Heart right ventricle (tissue), 16 donors: Measurements from ENCODE around the gene TEN1. TPM values are rescaled to one million over a fixed set of nuclear protein-coding genes. Genes with fewer than 3 reads are reported as not detected.

Source experiments
- ATAC-seq, 8 donors: fragments of 200-7000 bp; cut with Tn5 transposase; one replicate each; pipeline ENCODE4 v1.9.1; 2020; ENCODE audit warnings: mild to moderate bottlenecking in 8 of 8, moderate library complexity in 8 of 8, moderate number of reproducible peaks in 1 of 8
- DNase-seq, 2 donors: peaks; one replicate each; pipeline ENCODE4 v3.0.0-alpha.2; 2020
- H3K27ac ChIP-seq, 10 donors: fragments of 200-600 bp; sonication (generic) in 2 of 10; one replicate each; pipeline versions ENCODE4 v1.5.0 to v1.8.0; 2020 to 2022; ENCODE audit warnings: mild to moderate bottlenecking in 3 of 10
- H3K27me3 ChIP-seq, 7 donors: fragments of 200-600 bp; one replicate each; pipeline ENCODE4 v1.8.0; 2021 to 2022; ENCODE audit warnings: mild to moderate bottlenecking in 2 of 7
- H3K36me3 ChIP-seq, 9 donors: fragments of 200-600 bp; sonication (generic) in 1 of 9; one replicate each; pipeline versions ENCODE4 v1.5.0 to v1.8.0; 2020 to 2022; ENCODE audit warnings: mild to moderate bottlenecking in 2 of 9
- H3K4me1 ChIP-seq, 9 donors: fragments of 200-600 bp; sonication (generic) in 1 of 9; one replicate each; pipeline versions ENCODE4 v1.5.0 to v1.8.0; 2020 to 2022; ENCODE audit warnings: mild to moderate bottlenecking in 4 of 9
- H3K4me3 ChIP-seq, 10 donors: fragments of 200-600 bp; sonication (generic) in 2 of 10; one replicate each; pipeline versions ENCODE4 v1.5.0 to v1.8.0; 2020 to 2022; ENCODE audit warnings: mild to moderate bottlenecking in 7 of 10, moderate library complexity in 2 of 10
- H3K9me3 ChIP-seq, 11 donors: fragments of 200-600 bp in 10 of 11; sonication (generic) in 2 of 11; one replicate each; pipeline versions ENCODE4 v1.5.0 to v1.8.0; 2013 to 2022; ENCODE audit warnings: mild to moderate bottlenecking in 2 of 11, control low read depth in 1 of 11, moderate library complexity in 1 of 11
- WGBS, 2 donors: extraction: QIAGEN DNeasy Blood & Tissue Kit; methylation state at CpG; one replicate each; pipeline ENCODE4 v1.1.7; 2013; ENCODE audit warnings: inconsistent platforms in 1 of 2; 5-methylcytosine and 5-hydroxymethylcytosine counted together
- intact Hi-C, 10 donors: fragments of 100-400 bp; cut with DNase I; formaldehyde crosslinking; loops; one replicate each; pipeline versions ENCODE4 v1.11.1 to v1.14.2; 2022
- polyA plus RNA-seq, 2 donors: library from polyadenylated mRNA; stranded (reverse); fragments of 200-250 nt; gene quantifications; one replicate each; pipeline ENCODE4 v1.2.3, GENCODE V29; 2013
- total RNA-seq, 10 donors: library from RNA; stranded (reverse); fragmentation: NEBNext Ultra II Directional in 3 of 10; extraction: Animal tissue kit (Norgen Biotek cat#: 25700) in 3 of 10; gene quantifications; one replicate each; pipeline versions ENCODE4 v1.2.1 to v1.2.4, GENCODE V29; 2021 to 2023
- TF ChIP-seq, protein P1 (sequence below), 9 donors: fragments of 200-600 bp; sonication (generic) in 2 of 9; IDR thresholded peaks; one replicate each; pipeline versions ENCODE4 v1.5.0 to v1.8.0; 2021 to 2022; ENCODE audit warnings: antibody characterized with exemption in 9 of 9, mild to moderate bottlenecking in 5 of 9, moderate library complexity in 1 of 9
- donor health status: Arrhythmogenic right ventricular cardiomyopathy.
- donor health status: ischemic (EF 13 %, LVEDD 7.1; RV severe dilation, severe dysfunction).
- donor health status: healthy with polysubstance abuse.
- donor health status: DM: no; HTN: yes; CAD: no.
- donor health status: DM: no; HTN: no; CAD: no.
- donor health status: ischemic (EF 25% LVEDD 6.9; RV normal size, moderate dysfunction).
- donor health status: ischemic (EF 25% LVEDD 5.7; RV mildly dilated, moderate dysfunction).
- donor health status: healthy.
- donor health status: DM: yes; HTN: yes; CAD: no.
- donor health status: Ischemic cardiomyopathy.
- donor health status: ischemic (EF 35%, LVEDD 5.7; RV mildly dilated, moderate dysfunction).
- donor health status: nonischemic (EF 11% LVEDD 7.7; RV severe dilation, severe dysfunction).
- donor health status: DM: yes; HTN: yes; CAD: no.
- donor health status: PGD.
- donor health status: ischemic (EF 29% LVEDD 5.4; RV normal size, mild dysfunction).
- donor health status: nonischemic (EF 23%, LVEDD 6.1; RV moderate dilation, normal function).

Gene TEN1
- total and polyA plus RNA-seq, 12 donors = 4.4 to 20.1 (median 9.7) TPM

DNA sequence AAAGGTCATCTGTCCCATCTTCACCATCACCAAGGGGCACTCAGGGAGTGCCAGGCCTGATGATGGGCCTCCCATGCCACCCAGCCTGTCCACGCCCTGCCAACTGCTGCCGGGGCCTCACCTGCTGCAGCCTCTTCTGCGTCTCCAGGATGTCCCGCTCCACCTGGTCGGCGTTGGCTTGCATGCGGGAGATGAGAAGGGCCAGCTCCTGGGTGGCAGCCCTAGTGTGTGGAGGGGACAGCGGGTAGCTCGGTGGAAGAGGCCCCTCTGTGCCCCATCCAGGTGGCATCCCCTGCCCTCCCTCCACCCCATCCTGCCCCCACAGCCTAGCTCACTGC, 44.8 kb downstream of the TEN1 start:
- no peaks in the 10 kb centered on the region for H3K4me1 ChIP-seq
- WGBS, 2 donors = 92 to 97% methylated on average over 9 of the region's 9 CpGs
- intact Hi-C loops = no loop called here
- TF ChIP-seq, protein P1, sequence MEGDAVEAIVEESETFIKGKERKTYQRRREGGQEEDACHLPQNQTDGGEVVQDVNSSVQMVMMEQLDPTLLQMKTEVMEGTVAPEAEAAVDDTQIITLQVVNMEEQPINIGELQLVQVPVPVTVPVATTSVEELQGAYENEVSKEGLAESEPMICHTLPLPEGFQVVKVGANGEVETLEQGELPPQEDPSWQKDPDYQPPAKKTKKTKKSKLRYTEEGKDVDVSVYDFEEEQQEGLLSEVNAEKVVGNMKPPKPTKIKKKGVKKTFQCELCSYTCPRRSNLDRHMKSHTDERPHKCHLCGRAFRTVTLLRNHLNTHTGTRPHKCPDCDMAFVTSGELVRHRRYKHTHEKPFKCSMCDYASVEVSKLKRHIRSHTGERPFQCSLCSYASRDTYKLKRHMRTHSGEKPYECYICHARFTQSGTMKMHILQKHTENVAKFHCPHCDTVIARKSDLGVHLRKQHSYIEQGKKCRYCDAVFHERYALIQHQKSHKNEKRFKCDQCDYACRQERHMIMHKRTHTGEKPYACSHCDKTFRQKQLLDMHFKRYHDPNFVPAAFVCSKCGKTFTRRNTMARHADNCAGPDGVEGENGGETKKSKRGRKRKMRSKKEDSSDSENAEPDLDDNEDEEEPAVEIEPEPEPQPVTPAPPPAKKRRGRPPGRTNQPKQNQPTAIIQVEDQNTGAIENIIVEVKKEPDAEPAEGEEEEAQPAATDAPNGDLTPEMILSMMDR (IDR thresholded peaks at IDR 0.05) = no peak
- no peak for ATAC-seq
- H3K9me3 ChIP-seq = no peaks in the 10 kb centered on the region
- no peak overlapping the region for H3K4me3 ChIP-seq
- DNase-seq = no peak
- H3K27ac ChIP-seq = no peak overlapping the region
- H3K36me3 ChIP-seq = no peaks in the 10 kb centered on the region
- peaks cover 0 to 11% (median 0%) of the 10 kb centered on the region in 7 donors for H3K27me3 ChIP-seq

DNA sequence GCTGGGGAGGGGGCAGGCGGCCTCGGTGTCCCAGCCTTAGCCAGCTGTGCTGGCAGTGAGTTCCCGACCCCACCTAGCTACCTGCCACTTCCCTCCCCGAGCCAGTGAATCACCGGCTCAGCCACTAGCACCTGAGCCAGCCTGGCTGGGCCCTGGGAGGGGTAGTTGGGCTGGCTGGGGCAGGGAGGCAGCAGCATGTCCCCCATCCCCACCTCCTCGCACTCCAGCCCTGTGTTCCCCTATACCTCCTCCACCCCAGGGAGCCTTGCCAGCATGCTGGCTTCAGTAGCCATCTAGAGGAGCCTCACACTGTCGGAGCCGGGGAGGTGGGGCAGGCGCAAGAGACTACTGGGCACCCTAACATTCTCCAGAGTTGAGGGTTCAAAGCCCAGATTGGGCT, 45.3 kb downstream of the TEN1 start:
- intact Hi-C loops = no loop called here
- 87 to 89% methylated on average over 8 to 9 of the region's 9 CpGs for WGBS, 2 donors
- TF ChIP-seq, protein P1 (IDR thresholded peaks at IDR 0.05) = no peak
- Histone ChIP-seq H3K27ac (no peak overlapping the region), H3K27me3 (peaks cover 0 to 9% (median 0%) of the 10 kb centered on the region in 7 donors), H3K36me3 (no peaks in the 10 kb centered on the region), H3K4me1 (peaks cover 0 to 2% (median 1%) of the 10 kb centered on the region in 9 donors), H3K9me3 (no peaks in the 10 kb centered on the region), H3K4me3 (no peak overlapping the region)
- DNase-seq (no peak), ATAC-seq (no peak)

DNA sequence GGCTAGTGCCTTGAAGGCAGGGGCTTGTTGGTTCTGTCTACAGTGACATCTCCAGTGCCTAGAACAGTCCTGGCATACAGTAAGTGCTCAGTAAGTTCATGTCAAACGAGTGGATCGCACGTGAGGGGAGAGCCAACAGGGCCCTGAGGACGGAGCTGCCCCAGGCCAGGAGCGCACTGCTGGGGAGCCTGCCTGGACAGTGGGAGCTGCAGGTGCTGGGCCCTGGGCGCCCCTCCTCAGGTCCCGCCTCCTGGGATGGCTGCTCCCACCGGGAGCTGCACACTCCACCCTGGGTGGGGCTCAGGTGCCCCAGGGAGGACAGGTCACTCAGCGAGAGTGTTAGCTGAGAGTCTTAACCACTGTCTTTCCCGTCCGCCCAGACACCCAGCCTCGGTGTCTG, 46.3 kb downstream of the TEN1 start:
- Histone ChIP-seq H3K4me1 (peaks cover 0 to 11% (median 6%) of the 10 kb centered on the region in 9 donors), H3K36me3 (no peaks in the 10 kb centered on the region), H3K4me3 (no peak overlapping the region), H3K27ac (no peak overlapping the region), H3K27me3 (peaks cover 0 to 6% (median 0%) of the 10 kb centered on the region in 7 donors), H3K9me3 (no peaks in the 10 kb centered on the region)
- ATAC-seq (no peak), DNase-seq (no peak)
- TF ChIP-seq, protein P1 (IDR thresholded peaks at IDR 0.05) = no peak
- 89 to 92% methylated on average over 12 of the region's 12 CpGs for WGBS, 2 donors
- intact Hi-C loops = no loop called here

DNA sequence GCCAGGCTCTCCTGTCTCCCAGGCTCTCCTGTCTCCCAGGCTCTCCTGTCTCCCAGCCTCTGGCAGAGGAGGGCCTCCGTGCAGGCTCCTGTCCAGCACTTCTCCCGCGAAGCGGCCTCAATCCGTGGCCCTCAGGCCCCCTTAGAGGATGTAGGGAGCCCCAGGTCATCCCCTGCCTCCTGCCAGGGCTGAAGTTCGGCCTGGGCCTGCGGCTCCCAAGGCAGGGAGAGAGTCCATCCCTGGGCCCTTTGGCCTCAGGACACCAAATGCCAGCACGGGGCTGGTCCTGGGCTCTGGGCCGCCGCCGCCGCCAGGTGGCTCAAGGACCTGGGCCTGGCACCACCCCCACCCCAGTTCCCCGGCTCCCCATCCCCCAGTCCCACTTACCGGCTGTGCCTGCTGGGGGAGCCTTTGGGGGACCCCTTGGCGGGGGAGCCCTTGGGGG, 47.7 kb downstream of the TEN1 start:
- no peaks in the 10 kb centered on the region for H3K27me3 ChIP-seq
- TF ChIP-seq, protein P1 (IDR thresholded peaks at IDR 0.05) = no peak
- no peak overlapping the region for H3K4me3 ChIP-seq
- WGBS, 2 donors = 79 to 85% methylated on average over 15 of the region's 15 CpGs
- DNase-seq (no peak), ATAC-seq (peak in 1 of 8 donors; percentile 29)
- no peaks in the 10 kb centered on the region for H3K9me3 ChIP-seq
- H3K4me1 ChIP-seq = peaks cover 0 to 11% (median 6%) of the 10 kb centered on the region in 9 donors
- intact Hi-C loops = no loop called here
- H3K27ac ChIP-seq = no peak overlapping the region
- no peaks in the 10 kb centered on the region for H3K36me3 ChIP-seq
